ENCODE data around the gene RNF220. TPM values are rescaled to one million over a fixed set of nuclear protein-coding genes. Genes with fewer than 3 reads are reported as not detected.

RNF220 gene
- total and polyA plus RNA-seq, 2 of the 4 experiments (the other 2 are of a cell fraction): 71.8 to 77.1 TPM

- Histone ChIP-seq H2AFZ (replicated peaks; ENCODE audit: low read length, poor library complexity) (no peak overlapping the region), H2BK5ac (ENCODE audit: low read depth, low read length, poor library complexity, severe bottlenecking) (no peak overlapping the region), H2AK5ac (ENCODE audit: low read depth, low read length) (no peak overlapping the region), H3K4me1 (ENCODE audit: control insufficient read depth, insufficient read depth, low read length) (no peaks in the 10 kb centered on the region), H3K9me3 (ENCODE audit: control insufficient read depth, insufficient read depth, low read length) (peaks cover 5% of the 10 kb centered on the region), H3K27ac (ENCODE audit: insufficient read depth, low read length) (no peak overlapping the region), H4K20me1 (ENCODE audit: insufficient read depth, low read length) (no peaks in the 10 kb centered on the region; the same call in 1 of the 2 replicates), H3K56ac (ENCODE audit: extremely low read depth, insufficient read depth, low read length) (no peak overlapping the region), H3K4me3 (ENCODE audit: insufficient read depth, low read depth, low read length) (no peak overlapping the region), H2AK9ac (replicated peaks; ENCODE audit: low read depth, low read length, poor library complexity) (no peak overlapping the region), H2BK15ac (ENCODE audit: low read depth, low read length) (no peak overlapping the region), H3K14ac (replicated peaks; ENCODE audit: low read depth, low read length) (no peak overlapping the region), H3K23ac (ENCODE audit: low read depth, low read length) (no peak overlapping the region), H4K91ac (ENCODE audit: insufficient read depth, low read depth, low read length) (no peak overlapping the region), H4K5ac (ENCODE audit: low read depth, low read length) (no peak overlapping the region), H2BK120ac (ENCODE audit: low read depth, low read length) (no peak overlapping the region), H2BK20ac (ENCODE audit: low read depth, low read length) (no peak overlapping the region), H3K9me1 (ENCODE audit: insufficient read depth, low read length) (no peaks in the 10 kb centered on the region; the same call in 1 of the 2 replicates), H3K36me3 (ENCODE audit: control insufficient read depth, insufficient read depth, low read length) (no peaks in the 10 kb centered on the region), H3K4ac (ENCODE audit: low read depth, low read length) (no peak overlapping the region), H3K18ac (ENCODE audit: low read depth, low read length) (no peak overlapping the region), H3K27me3 (ENCODE audit: control insufficient read depth, insufficient read depth, low read length) (peaks cover 91% of the 10 kb centered on the region), H4K8ac (ENCODE audit: low read depth in 2 of 2, low read length in 2 of 2) (no peak overlapping the region), H3K9ac (ENCODE audit: low read depth, low read length) (no peak overlapping the region), H3K4me2 (ENCODE audit: low read depth, low read length) (no peak overlapping the region), H3K79me1 (ENCODE audit: low read depth in 1 of 2, low read length in 2 of 2) (no peaks in the 10 kb centered on the region)
- BruUV-seq (replicated peaks): no TSS peak
- ATAC-seq (ENCODE audit: low read depth) (no peak), DNase-seq (no peak)
- in situ Hi-C loops (cut with MboI; ENCODE audit: low sequenced_read_pairs) (no loop called here), intact Hi-C loops (cut with micrococcal nuclease) (no loop called here), dilution Hi-C loops (cut with HindIII; ENCODE audit: low sequenced_read_pairs, unreplicated experiment) (no loop called here)
- WGBS, 2 experiments (ENCODE audit: extremely low coverage in 2 of 2, insufficient read length in 1 of 2): 60% methylated on average over 2 of the region's 7 CpGs; no CpG with 5 or more reads in 1 of the 2 experiments
- TF ChIP-seq CEBPB (IDR thresholded peaks at IDR 0.05; ENCODE audit: low read depth, low read length) (no peak), RFX5 (IDR thresholded peaks at IDR 0.05; ENCODE audit: low read depth, low read length) (no peak), ELK1 (IDR thresholded peaks at IDR 0.05; ENCODE audit: borderline replicate concordance, low read depth, low read length) (no peak)
- ChIA-PET POLR2A (ENCODE audit: unreplicated experiment) (no interaction called here), CTCF (no interaction called here)
Measured at GRCh38 chr1:44412601-44413000, 7.5 kb downstream of the RNF220 start.
